ENCODE measurements around the gene CLIC4. TPM values are rescaled to one million over a fixed set of nuclear protein-coding genes. Genes with fewer than 3 reads are reported as not detected.

Gene CLIC4
- polyA plus RNA-seq, 2 donors: 15.3 to 29.8 TPM

DNA sequence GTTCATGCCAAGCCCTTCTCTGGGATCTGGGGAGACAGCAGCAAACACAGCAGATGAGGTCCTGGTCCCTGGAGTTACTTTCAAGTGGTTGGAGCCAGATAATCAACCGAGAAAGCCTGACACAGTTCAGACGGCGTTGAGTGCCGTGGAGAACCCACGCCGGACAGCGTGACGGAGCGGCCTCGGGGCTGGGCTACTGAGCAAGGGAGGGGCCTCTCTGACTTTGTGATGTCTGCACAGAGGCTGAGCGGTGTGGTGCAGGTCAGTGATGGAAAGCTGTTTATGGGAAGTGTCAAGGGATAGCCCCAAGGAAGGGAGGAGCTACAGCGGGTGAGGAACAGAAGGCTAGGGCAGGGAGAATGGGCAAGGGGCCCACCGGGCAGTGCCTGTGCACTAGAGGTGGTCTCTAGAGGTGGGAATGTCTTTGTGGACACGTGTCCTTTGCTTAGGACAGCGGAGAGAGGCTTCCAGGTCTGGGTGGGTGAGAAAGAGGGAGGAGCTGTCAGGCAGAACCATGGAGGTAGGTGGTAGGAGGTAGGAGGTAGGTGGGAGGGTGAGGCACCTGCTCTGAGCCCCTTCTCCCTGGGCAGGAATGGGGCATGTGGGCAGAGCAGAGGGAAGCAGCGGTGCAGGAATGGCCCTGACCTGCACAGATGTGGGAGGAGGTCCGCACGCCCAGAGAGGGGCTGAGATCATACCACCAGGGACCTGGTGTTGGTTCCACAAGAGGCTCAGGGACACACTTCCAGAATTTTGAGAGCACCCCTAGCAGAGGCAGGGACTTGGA, 122.0 kb downstream of the CLIC4 start:
- 61 to 75% methylated on average over 18 of the region's 18 CpGs for WGBS, 2 donors

GRCh38 chr1:24868016-24868875, 123.0 kb downstream of the CLIC4 start:
- Histone ChIP-seq H3K4me3 (ENCODE audit: low read depth in 1 of 2, low read length in 2 of 2) (no peak overlapping the region), H3K27me3 (ENCODE audit: control insufficient read depth in 1 of 2, insufficient read depth in 2 of 2, low read length in 2 of 2) (no peaks in the 10 kb centered on the region), H3K9me3 (ENCODE audit: control insufficient read depth in 2 of 2, insufficient read depth in 1 of 2, low read depth in 1 of 2, low read length in 1 of 2) (no peaks in the 10 kb centered on the region), H3K36me3 (ENCODE audit: control insufficient read depth in 2 of 2, insufficient read depth in 2 of 2, low read length in 1 of 2) (no peaks in the 10 kb centered on the region), H3K4me1 (ENCODE audit: control insufficient read depth in 2 of 2, insufficient read depth in 2 of 2, low read length in 1 of 2) (no peaks in the 10 kb centered on the region), H3K27ac (ENCODE audit: low read depth in 2 of 2, low read length in 1 of 2) (no peak overlapping the region)
- WGBS, 2 donors: 82 to 84% methylated on average over 22 of the region's 22 CpGs

More for the DNA sequence above, 122.0 kb downstream of the CLIC4 start:
- Histone ChIP-seq H3K27me3 (ENCODE audit: control insufficient read depth in 1 of 2, insufficient read depth in 2 of 2, low read length in 2 of 2) (no peaks in the 10 kb centered on the region), H3K4me3 (ENCODE audit: low read depth in 1 of 2, low read length in 2 of 2) (no peak overlapping the region), H3K4me1 (ENCODE audit: control insufficient read depth in 2 of 2, insufficient read depth in 2 of 2, low read length in 1 of 2) (peaks cover 0 to 3% of the 10 kb centered on the region in 2 donors), H3K27ac (ENCODE audit: low read depth in 2 of 2, low read length in 1 of 2) (no peak overlapping the region), H3K36me3 (ENCODE audit: control insufficient read depth in 2 of 2, insufficient read depth in 2 of 2, low read length in 1 of 2) (no peaks in the 10 kb centered on the region), H3K9me3 (ENCODE audit: control insufficient read depth in 2 of 2, insufficient read depth in 1 of 2, low read depth in 1 of 2, low read length in 1 of 2) (no peaks in the 10 kb centered on the region)

GRCh38 chr1:24870551-24871195, 125.4 kb downstream of the CLIC4 start:
- 55 to 60% methylated on average over 20 of the region's 20 CpGs for WGBS, 2 donors
- Histone ChIP-seq H3K4me1 (ENCODE audit: control insufficient read depth in 2 of 2, insufficient read depth in 2 of 2, low read length in 1 of 2) (peaks cover 2 to 4% of the 10 kb centered on the region in 2 donors), H3K4me3 (ENCODE audit: low read depth in 1 of 2, low read length in 2 of 2) (no peak overlapping the region), H3K9me3 (ENCODE audit: control insufficient read depth in 2 of 2, insufficient read depth in 1 of 2, low read depth in 1 of 2, low read length in 1 of 2) (no peaks in the 10 kb centered on the region), H3K36me3 (ENCODE audit: control insufficient read depth in 2 of 2, insufficient read depth in 2 of 2, low read length in 1 of 2) (no peaks in the 10 kb centered on the region), H3K27me3 (ENCODE audit: control insufficient read depth in 1 of 2, insufficient read depth in 2 of 2, low read length in 2 of 2) (no peaks in the 10 kb centered on the region), H3K27ac (ENCODE audit: low read depth in 2 of 2, low read length in 1 of 2) (no peak overlapping the region)

DNA sequence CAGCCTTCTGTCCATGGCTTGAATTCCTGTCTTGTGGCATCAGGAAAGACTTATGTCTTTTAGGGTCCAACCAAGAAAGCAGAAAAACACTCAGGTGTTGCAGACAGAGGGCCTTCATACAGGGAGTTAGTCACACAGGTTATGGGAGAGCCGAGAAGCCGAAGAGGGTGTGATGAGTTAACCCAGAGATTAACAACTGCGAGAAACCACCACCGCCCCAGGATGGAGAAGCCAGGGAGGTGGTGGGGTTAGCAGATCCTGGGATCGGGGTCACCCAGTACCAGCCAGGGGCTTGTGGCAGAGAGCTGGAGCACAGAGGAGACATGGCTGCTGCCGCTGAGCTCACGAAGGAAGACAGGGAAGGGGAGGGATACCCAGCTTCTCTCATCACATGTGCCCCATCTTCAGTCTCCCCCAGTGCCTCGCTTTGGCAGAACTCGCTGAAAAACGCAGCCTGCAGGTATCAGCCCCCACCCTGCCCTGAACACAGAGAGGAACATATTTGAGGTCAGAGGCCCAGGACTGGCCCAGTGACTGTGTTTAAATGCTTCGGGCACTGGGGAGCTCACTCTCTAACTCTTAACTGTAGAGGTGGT, 126.2 kb downstream of the CLIC4 start:
- Histone ChIP-seq H3K27me3 (ENCODE audit: control insufficient read depth in 1 of 2, insufficient read depth in 2 of 2, low read length in 2 of 2) (no peaks in the 10 kb centered on the region), H3K4me1 (ENCODE audit: control insufficient read depth in 2 of 2, insufficient read depth in 2 of 2, low read length in 1 of 2) (peaks cover 2 to 4% of the 10 kb centered on the region in 2 donors), H3K9me3 (ENCODE audit: control insufficient read depth in 2 of 2, insufficient read depth in 1 of 2, low read depth in 1 of 2, low read length in 1 of 2) (peaks cover 0 to 3% of the 10 kb centered on the region in 2 donors), H3K4me3 (ENCODE audit: low read depth in 1 of 2, low read length in 2 of 2) (no peak overlapping the region), H3K27ac (ENCODE audit: low read depth in 2 of 2, low read length in 1 of 2) (no peak overlapping the region), H3K36me3 (ENCODE audit: control insufficient read depth in 2 of 2, insufficient read depth in 2 of 2, low read length in 1 of 2) (no peaks in the 10 kb centered on the region)
- 90 to 91% methylated on average over 11 of the region's 11 CpGs for WGBS, 2 donors

DNA sequence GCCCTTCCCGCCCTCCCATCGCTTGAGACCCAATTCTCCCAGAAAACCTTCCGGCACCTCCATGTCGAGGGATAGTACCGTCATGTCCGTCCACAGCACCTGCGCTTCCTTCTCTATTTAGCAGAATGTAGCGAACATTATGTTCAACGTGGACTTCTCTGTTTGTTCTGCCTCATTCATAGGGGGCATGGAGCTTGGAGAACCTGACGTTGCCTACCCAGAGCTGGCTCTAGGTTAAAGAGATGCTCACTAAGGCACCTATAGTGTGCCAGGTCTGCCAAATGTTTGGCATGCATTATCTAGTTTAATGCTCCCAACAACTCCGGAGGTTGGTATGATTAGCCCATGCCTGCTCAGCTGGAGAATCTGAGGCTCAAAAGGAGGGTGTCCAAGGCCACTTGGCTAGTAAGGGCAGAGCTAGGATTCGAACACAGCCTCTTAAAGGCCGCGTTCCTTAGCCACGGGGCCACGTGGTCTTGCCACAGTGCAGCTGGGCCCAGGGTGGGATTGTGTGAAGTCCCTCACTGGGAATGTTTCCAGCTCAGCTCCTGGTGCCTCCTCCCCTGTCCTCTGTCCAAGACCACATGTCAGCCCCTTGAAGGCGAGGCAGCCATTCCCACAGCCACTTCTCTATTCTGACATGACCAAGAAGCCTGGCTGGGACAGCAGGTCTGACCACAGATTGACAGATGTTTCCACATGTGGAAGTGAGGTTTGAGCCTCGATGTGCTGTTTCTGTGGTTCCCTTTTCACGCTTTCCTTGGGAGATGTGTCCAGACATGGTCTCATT, 127.0 kb downstream of the CLIC4 start:
- Histone ChIP-seq H3K9me3 (ENCODE audit: control insufficient read depth in 2 of 2, insufficient read depth in 1 of 2, low read depth in 1 of 2, low read length in 1 of 2) (peaks cover 0 to 3% of the 10 kb centered on the region in 2 donors), H3K4me1 (ENCODE audit: control insufficient read depth in 2 of 2, insufficient read depth in 2 of 2, low read length in 1 of 2) (peaks cover 2 to 4% of the 10 kb centered on the region in 2 donors), H3K27ac (ENCODE audit: low read depth in 2 of 2, low read length in 1 of 2) (no peak overlapping the region), H3K36me3 (ENCODE audit: control insufficient read depth in 2 of 2, insufficient read depth in 2 of 2, low read length in 1 of 2) (no peaks in the 10 kb centered on the region), H3K27me3 (ENCODE audit: control insufficient read depth in 1 of 2, insufficient read depth in 2 of 2, low read length in 2 of 2) (no peaks in the 10 kb centered on the region), H3K4me3 (ENCODE audit: low read depth in 1 of 2, low read length in 2 of 2) (no peak overlapping the region)
- WGBS, 2 donors: 81 to 83% methylated on average over 19 of the region's 19 CpGs

DNA sequence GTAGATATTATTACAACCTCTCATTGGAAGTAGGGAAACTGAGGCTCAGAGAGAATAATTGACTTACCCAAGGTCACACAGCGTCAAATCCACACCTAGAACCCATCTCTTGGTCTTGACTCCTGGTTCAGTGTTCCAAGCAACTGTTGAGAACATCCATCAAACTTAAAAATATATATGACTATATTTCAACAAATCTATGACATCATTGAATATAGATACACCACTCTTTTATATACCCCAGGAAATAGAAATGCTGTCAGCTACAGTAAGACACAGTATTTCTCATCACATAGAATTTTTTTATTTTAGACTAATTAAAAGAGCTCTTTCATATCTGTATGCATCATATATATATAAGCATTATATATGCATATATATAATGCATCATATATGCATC, 127.9 kb downstream of the CLIC4 start:
- no peaks in the 10 kb centered on the region for H3K36me3 ChIP-seq (ENCODE audit: control insufficient read depth in 2 of 2, insufficient read depth in 2 of 2, low read length in 1 of 2)
- H3K4me3 ChIP-seq (ENCODE audit: low read depth in 1 of 2, low read length in 2 of 2): no peak overlapping the region
- H3K27ac ChIP-seq (ENCODE audit: low read depth in 2 of 2, low read length in 1 of 2): no peak overlapping the region
- 86 to 94% methylated on average over 1 of the region's 1 CpG for WGBS, 2 donors
- H3K4me1 ChIP-seq (ENCODE audit: control insufficient read depth in 2 of 2, insufficient read depth in 2 of 2, low read length in 1 of 2): peaks cover 2 to 4% of the 10 kb centered on the region in 2 donors
- peaks cover 0 to 3% of the 10 kb centered on the region in 2 donors for H3K9me3 ChIP-seq (ENCODE audit: control insufficient read depth in 2 of 2, insufficient read depth in 1 of 2, low read depth in 1 of 2, low read length in 1 of 2)
- H3K27me3 ChIP-seq (ENCODE audit: control insufficient read depth in 1 of 2, insufficient read depth in 2 of 2, low read length in 2 of 2): no peaks in the 10 kb centered on the region

DNA sequence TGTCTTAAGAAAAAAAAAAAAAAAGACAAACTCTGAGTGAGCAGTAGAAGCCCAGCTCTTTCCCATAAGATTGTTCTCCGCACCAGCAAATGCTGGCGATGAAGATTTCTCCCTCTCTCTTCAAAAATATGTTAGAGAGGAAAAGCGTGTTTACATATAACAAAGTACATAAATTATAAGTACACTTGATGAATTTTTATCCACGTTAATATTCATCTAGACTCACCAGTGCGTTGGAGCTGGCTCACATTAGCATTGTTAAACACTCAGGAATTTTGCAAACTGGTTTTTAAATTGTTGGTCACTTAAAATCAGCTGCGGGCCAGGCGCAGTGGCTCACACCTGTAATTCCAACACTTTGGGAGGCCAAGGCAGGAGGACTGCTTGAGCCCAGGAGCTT, 128.8 kb downstream of the CLIC4 start:
- Histone ChIP-seq H3K36me3 (ENCODE audit: control insufficient read depth in 2 of 2, insufficient read depth in 2 of 2, low read length in 1 of 2) (no peaks in the 10 kb centered on the region), H3K27ac (ENCODE audit: low read depth in 2 of 2, low read length in 1 of 2) (no peak overlapping the region), H3K4me3 (ENCODE audit: low read depth in 1 of 2, low read length in 2 of 2) (no peak overlapping the region), H3K9me3 (ENCODE audit: control insufficient read depth in 2 of 2, insufficient read depth in 1 of 2, low read depth in 1 of 2, low read length in 1 of 2) (peaks cover 0 to 3% of the 10 kb centered on the region in 2 donors), H3K27me3 (ENCODE audit: control insufficient read depth in 1 of 2, insufficient read depth in 2 of 2, low read length in 2 of 2) (no peaks in the 10 kb centered on the region), H3K4me1 (ENCODE audit: control insufficient read depth in 2 of 2, insufficient read depth in 2 of 2, low read length in 1 of 2) (peaks cover 2 to 4% of the 10 kb centered on the region in 2 donors)
- 84 to 89% methylated on average over 7 of the region's 7 CpGs for WGBS, 2 donors

GRCh38 chr1:24874611-24875234, 129.5 kb downstream of the CLIC4 start:
- WGBS, 2 donors: 44 to 51% methylated on average over 16 of the region's 16 CpGs
- Histone ChIP-seq H3K27me3 (ENCODE audit: control insufficient read depth in 1 of 2, insufficient read depth in 2 of 2, low read length in 2 of 2) (no peaks in the 10 kb centered on the region), H3K4me1 (ENCODE audit: control insufficient read depth in 2 of 2, insufficient read depth in 2 of 2, low read length in 1 of 2) (peaks cover 2 to 4% of the 10 kb centered on the region in 2 donors), H3K27ac (ENCODE audit: low read depth in 2 of 2, low read length in 1 of 2) (no peak overlapping the region), H3K9me3 (ENCODE audit: control insufficient read depth in 2 of 2, insufficient read depth in 1 of 2, low read depth in 1 of 2, low read length in 1 of 2) (peaks cover 0 to 3% of the 10 kb centered on the region in 2 donors), H3K4me3 (ENCODE audit: low read depth in 1 of 2, low read length in 2 of 2) (no peak overlapping the region), H3K36me3 (ENCODE audit: control insufficient read depth in 2 of 2, insufficient read depth in 2 of 2, low read length in 1 of 2) (no peaks in the 10 kb centered on the region)
